ENCODE data around the gene AMH. TPM values are rescaled to one million over a fixed set of nuclear protein-coding genes. Genes with fewer than 3 reads are reported as not detected.

AMH gene
- total RNA-seq, 4 donors from 2014 or later = 0.33 to 4.2 TPM; not detected in 2

MicroRNA genes within 50 kb of the gene (microRNA counts, 767-probe panel; counts per million panel counts)
- microRNA hsa-miR-1227 = 0 counts per million in 2 donors

Small RNA genes within 50 kb of the gene (microRNA-seq; reads per million reads assigned to microRNA genes)
- 3.3 reads per million for gene MIR1227
- not detected for gene MIR4321

Small RNA genes within 50 kb of the gene (small RNA-seq; reads per million reads assigned to genes)
- not detected for gene MIR1227

Other genes with a start within 250 kb of the AMH start
- gene BTBD2, start 233.6 kb upstream of the AMH start, total RNA-seq = 10 to 100 TPM; 74.8 to 89.9 (median 76.2) TPM
- 100 to 1,000 TPM; 106 to 161 (median 123) TPM for gene MKNK2, start 198.1 kb upstream of the AMH start, total RNA-seq
- 10 to 100 TPM; 18.5 to 40.4 (median 26.6) TPM for gene MOB3A, start 153.0 kb upstream of the AMH start, total RNA-seq
- 1 to 10 TPM; 1.1 to 4.2 (median 2.9) TPM for gene IZUMO4, start 152.4 kb upstream of the AMH start, total RNA-seq
- gene AP3D1, start 97.8 kb upstream of the AMH start, total RNA-seq = 100 to 1,000 TPM in 3 of 4 donors, 10 to 100 TPM in 1; 62.5 to 121 (median 118) TPM
- gene DOT1L, start 85.4 kb upstream of the AMH start, total RNA-seq = 10 to 100 TPM; 10.2 to 31.1 (median 17.2) TPM
- gene PLEKHJ1, start 13.0 kb upstream of the AMH start, total RNA-seq = 100 to 1,000 TPM in 3 of 4 donors, 10 to 100 TPM in 1; 86.7 to 179 (median 131) TPM
- gene SF3A2, start 12.5 kb upstream of the AMH start, total RNA-seq = 10 to 100 TPM; 25.7 to 39.8 (median 30.3) TPM
- not detected for gene JSRP1, start 7.1 kb downstream of the AMH start, total RNA-seq
- gene PEAK3, start 32.9 kb downstream of the AMH start, total RNA-seq = 1 to 10 TPM in 1 of 4 donors, under 1 TPM in 3; 0.27 to 1.6 (median 0.59) TPM
- under 1 TPM in 1 of 4 donors, not detected in 3; 0.45 TPM for gene LINGO3, start 58.8 kb downstream of the AMH start, total RNA-seq
- 100 to 1,000 TPM in 1 of 4 donors, 10 to 100 TPM in 3; 21.1 to 139 (median 55.1) TPM for gene LSM7, start 79.3 kb downstream of the AMH start, total RNA-seq
- gene SPPL2B, start 79.4 kb downstream of the AMH start, total RNA-seq = 10 to 100 TPM; 47.8 to 97.8 (median 67.3) TPM
- under 1 TPM in 2 of 4 donors, not detected in 2; 0.13 to 0.78 TPM for gene TMPRSS9, start 110.9 kb downstream of the AMH start, total RNA-seq
- gene TIMM13, start 178.3 kb downstream of the AMH start, total RNA-seq = 10 to 100 TPM; 27.4 to 52.9 (median 45.0) TPM
- gene LMNB2, start 207.6 kb downstream of the AMH start, total RNA-seq = 10 to 100 TPM; 14.4 to 34.6 (median 27.6) TPM
- gene GADD45B, start 226.8 kb downstream of the AMH start, total RNA-seq = 100 to 1,000 TPM; 148 to 250 (median 195) TPM

Data from thyroid gland (tissue), 4 donors.